ENCODE results near the gene NEIL3.

DNA sequence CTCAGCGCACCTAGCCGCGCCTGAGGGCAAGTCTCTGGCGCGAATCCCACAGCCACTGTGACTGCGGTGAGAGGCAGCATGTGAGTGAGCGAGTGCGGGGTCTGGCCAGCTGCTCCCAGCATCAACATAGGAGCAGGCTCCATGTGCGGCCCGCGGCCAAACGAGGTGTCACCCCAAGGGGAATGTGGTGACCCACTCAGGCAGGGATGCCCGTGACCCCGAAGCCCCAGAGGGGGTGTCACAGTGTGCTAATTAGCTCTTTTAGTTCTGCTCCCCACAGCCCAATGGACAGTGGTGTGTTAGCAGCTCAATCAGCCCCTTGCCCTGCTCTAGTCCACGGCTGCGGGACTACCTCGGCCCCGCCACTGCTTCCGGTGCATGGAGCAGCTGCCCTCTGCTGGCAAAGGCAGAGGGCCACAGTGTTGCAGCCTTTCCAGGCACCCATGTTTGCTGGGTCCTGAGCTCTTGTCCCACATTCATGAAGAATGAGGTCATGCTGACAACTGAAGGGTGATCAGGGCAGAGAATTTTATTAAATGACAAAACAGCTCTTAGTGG, 71.1 kb downstream of the NEIL3 start:
- TF ChIP-seq CTCF (IDR thresholded peaks at IDR 0.05 in 2 of 3, conservative IDR thresholded peaks at IDR 0.05 in 1 of 3; ENCODE audit: borderline replicate concordance in 1 of 3, insufficient read depth in 1 of 3, low read depth in 2 of 3, low read length in 2 of 3): peak; percentile 9 to 52 (median 47); a peak in 5 of 6 replicates
- no peak for TF ChIP-seq CEBPB (IDR thresholded peaks at IDR 0.05; ENCODE audit: low read depth)
- TF ChIP-seq, protein P1, sequence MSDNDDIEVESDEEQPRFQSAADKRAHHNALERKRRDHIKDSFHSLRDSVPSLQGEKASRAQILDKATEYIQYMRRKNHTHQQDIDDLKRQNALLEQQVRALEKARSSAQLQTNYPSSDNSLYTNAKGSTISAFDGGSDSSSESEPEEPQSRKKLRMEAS (IDR thresholded peaks at IDR 0.05): no peak
- TF ChIP-seq POLR2AphosphoS5 (IDR thresholded peaks at IDR 0.05; ENCODE audit: low read depth, low read length): no peak
- TF ChIP-seq EZH2 (IDR thresholded peaks at IDR 0.05): no peak
- peak; percentile 34 for TF ChIP-seq RAD21 (IDR thresholded peaks at IDR 0.05; ENCODE audit: low read depth)

All from HCT116 (cell line).